H9 (cell line): Measurements from ENCODE around the gene CCL17. TPM values are rescaled to one million over a fixed set of nuclear protein-coding genes. Genes with fewer than 3 reads are reported as not detected.

Source experiments
- DNase-seq: peaks from one replicate; pipeline ENCODE4 v3.0.0-alpha.2; 2017
- H2AFZ ChIP-seq: one replicate; pipeline ENCODE4 v1.6.1; 2013; ENCODE audit warnings: mild to moderate bottlenecking, low read length, control low read depth, moderate library complexity
- H2AK5ac ChIP-seq: 2 replicates; pipeline ENCODE4 v1.6.1; 2013; ENCODE audit warnings: low read length, control low read depth, mixed read lengths; ENCODE audit not compliant: insufficient read length
- H2BK120ac ChIP-seq: one replicate; pipeline ENCODE4 v1.6.1; 2013; ENCODE audit warnings: low read depth, mild to moderate bottlenecking, low read length, control low read depth, inconsistent platforms; ENCODE audit not compliant: poor library complexity, severe bottlenecking
- H2BK12ac ChIP-seq: 2 replicates; pipeline ENCODE4 v1.6.1; 2013; ENCODE audit warnings: low read length, control low read depth, mixed read lengths, low read depth; ENCODE audit not compliant: insufficient read length
- H2BK15ac ChIP-seq: 2 replicates; pipeline ENCODE4 v1.6.1; 2013; ENCODE audit warnings: low read depth, low read length, control low read depth
- H2BK20ac ChIP-seq: one replicate; pipeline ENCODE4 v1.6.1; 2013; ENCODE audit warnings: low read depth, mild to moderate bottlenecking, low read length, control low read depth, inconsistent platforms; ENCODE audit not compliant: poor library complexity, severe bottlenecking
- H2BK5ac ChIP-seq: 2 replicates; pipeline ENCODE4 v1.6.1; 2013; ENCODE audit warnings: low read length, control low read depth, mixed read lengths; ENCODE audit not compliant: insufficient read length
- H3K14ac ChIP-seq: 2 replicates; pipeline ENCODE4 v1.6.1; 2013; ENCODE audit warnings: low read length, control low read depth; ENCODE audit not compliant: insufficient read depth
- H3K18ac ChIP-seq: 2 replicates; pipeline ENCODE4 v1.6.1; 2013; ENCODE audit warnings: low read depth, mild to moderate bottlenecking, mixed read lengths, low read length, control low read depth; ENCODE audit not compliant: insufficient read length
- H3K23ac ChIP-seq: 2 replicates; pipeline ENCODE4 v1.6.1; 2013; ENCODE audit warnings: low read length, control low read depth, mixed read lengths, low read depth; ENCODE audit not compliant: insufficient read length
- H3K23me2 ChIP-seq: 2 replicates; pipeline ENCODE4 v1.6.1; 2013; ENCODE audit warnings: low read depth, mild to moderate bottlenecking, mixed read lengths, low read length, control low read depth; ENCODE audit not compliant: insufficient read length, poor library complexity, severe bottlenecking
- H3K27ac ChIP-seq: 2 replicates; pipeline ENCODE4 v1.5.1; 2013; ENCODE audit warnings: low read length, control low read depth, mixed read lengths, low read depth; ENCODE audit not compliant: insufficient read length
- H3K27me3 ChIP-seq: 2 replicates; pipeline ENCODE4 v1.6.1; 2013; ENCODE audit warnings: low read length, control low read depth, inconsistent platforms; ENCODE audit not compliant: insufficient read depth
- H3K4ac ChIP-seq: 2 replicates; pipeline ENCODE4 v1.6.1; 2013; ENCODE audit warnings: low read depth, mild to moderate bottlenecking, control low read depth, inconsistent platforms, low read length, moderate library complexity
- H3K4me1 ChIP-seq: 2 replicates; pipeline ENCODE4 v1.6.1; 2013; ENCODE audit warnings: low read length, control low read depth, inconsistent platforms; ENCODE audit not compliant: insufficient read depth
- H3K4me2 ChIP-seq: 2 replicates; pipeline ENCODE4 v1.6.1; 2013; ENCODE audit warnings: low read length, control low read depth, mixed read lengths; ENCODE audit not compliant: insufficient read length, insufficient read depth
- H3K56ac ChIP-seq: 2 replicates; pipeline ENCODE4 v1.6.1; 2013; ENCODE audit warnings: low read depth, mild to moderate bottlenecking, mixed read lengths, low read length, control low read depth; ENCODE audit not compliant: insufficient read length
- H3K79me1 ChIP-seq: 2 replicates; pipeline ENCODE4 v1.6.1; 2013; ENCODE audit warnings: low read depth, mild to moderate bottlenecking, moderate library complexity, low read length, control low read depth, inconsistent platforms; ENCODE audit not compliant: insufficient read depth, poor library complexity, severe bottlenecking
- H3K79me2 ChIP-seq: 2 replicates; pipeline ENCODE4 v1.6.1; 2013; ENCODE audit warnings: low read length, control low read depth, inconsistent platforms; ENCODE audit not compliant: insufficient read depth
- H3K9ac ChIP-seq: 2 replicates; pipeline ENCODE4 v1.6.1; 2013; ENCODE audit warnings: low read length, control low read depth, mixed read lengths; ENCODE audit not compliant: insufficient read length; ENCODE audit errors: extremely low read depth
- H3K9me3 ChIP-seq: one replicate; pipeline ENCODE4 v1.6.1; 2013; ENCODE audit warnings: low read depth, low read length, inconsistent platforms; ENCODE audit not compliant: control insufficient read depth
- H3T11ph ChIP-seq: one replicate; pipeline ENCODE4 v1.6.1; 2013; ENCODE audit warnings: mild to moderate bottlenecking, low read length, control low read depth, inconsistent platforms
- H4K20me1 ChIP-seq: one replicate; pipeline ENCODE4 v1.6.1; 2013; ENCODE audit not compliant: control insufficient read depth, insufficient read length, insufficient read depth
- H4K5ac ChIP-seq: 2 replicates; pipeline ENCODE4 v1.6.1; 2013; ENCODE audit warnings: low read depth, mild to moderate bottlenecking, mixed read lengths, low read length, control low read depth; ENCODE audit not compliant: insufficient read length
- H4K8ac ChIP-seq: replicated peaks from 2 replicates; pipeline ENCODE4 v1.6.1; 2013; ENCODE audit warnings: low read length, control low read depth, mixed read lengths, low read depth; ENCODE audit not compliant: insufficient read length
- H4K91ac ChIP-seq: 2 replicates; pipeline ENCODE4 v1.6.1; 2013; ENCODE audit warnings: low read depth, mild to moderate bottlenecking, moderate library complexity, mixed read lengths, low read length, control low read depth; ENCODE audit not compliant: insufficient read length
- H3K27ac Mint-ChIP-seq, 3 experiments: 2 replicates in 2 of 3; 3 replicates in 1 of 3; pipeline ENCODE4 v1.8.0; 2020 to 2021; ENCODE audit warnings: mixed read lengths in 3 of 3, mild to moderate bottlenecking in 1 of 3, moderate library complexity in 1 of 3
- H3K27me3 Mint-ChIP-seq: 2 replicates; pipeline ENCODE4 v1.8.0; 2021; ENCODE audit warnings: low read depth, mild to moderate bottlenecking, moderate library complexity, mixed read lengths
- H3K36me3 Mint-ChIP-seq, 3 experiments: 2 replicates in 2 of 3; 3 replicates in 1 of 3; pipeline ENCODE4 v1.8.0; 2020 to 2021; ENCODE audit warnings: low read depth in 3 of 3, mixed read lengths in 3 of 3; ENCODE audit not compliant: insufficient read depth in 1 of 3
- H3K4me1 Mint-ChIP-seq, 2 experiments: 2 replicates each; pipeline ENCODE4 v1.8.0; 2020; ENCODE audit warnings: mixed read lengths in 2 of 2
- H3K4me3 Mint-ChIP-seq, 2 experiments: 2 replicates in 1 of 2; 3 replicates in 1 of 2; pipeline ENCODE4 v1.8.0; 2020 to 2021; ENCODE audit warnings: mild to moderate bottlenecking in 2 of 2, mixed read lengths in 2 of 2, moderate library complexity in 1 of 2
- H3K9me3 Mint-ChIP-seq, 2 experiments: 2 replicates in 1 of 2; 3 replicates in 1 of 2; pipeline ENCODE4 v1.8.0; 2020; ENCODE audit warnings: mild to moderate bottlenecking in 2 of 2, mixed read lengths in 2 of 2, moderate library complexity in 1 of 2
- CTCF ChIP-seq: fragments of 200-600 bp; sonication (generic); conservative IDR thresholded peaks from 3 replicates; pipeline ENCODE4 v1.8.0; 2021; ENCODE audit warnings: antibody characterized with exemption, mild to moderate bottlenecking
- WGBS: extraction: QIAGEN DNeasy Blood & Tissue Kit; methylation state at CpG from one replicate; pipeline ENCODE4 v1.1.7; 2013; ENCODE audit warnings: missing lambda C conversion rate, low lambda C conversion rate, mixed read lengths; ENCODE audit not compliant: insufficient read length; ENCODE audit errors: extremely low coverage; 5-methylcytosine and 5-hydroxymethylcytosine counted together
- total RNA-seq: library from RNA; stranded (reverse); gene quantifications from 2 replicates; pipeline ENCODE4 v1.2.1, GENCODE V29; 2021

Gene CCL17
- total RNA-seq, 1 experiment from 2014 or later, result not detected

GRCh38 chr16:57394444-57394843 lies 10.1 kb upstream of the CCL17 start:
- no peaks in the 10 kb centered on the region for H3K79me2 ChIP-seq
- no peak for TF ChIP-seq CTCF
- no peak overlapping the region for H2BK20ac ChIP-seq
- H2BK120ac ChIP-seq, result no peak overlapping the region
- no peak overlapping the region for H4K8ac ChIP-seq
- H3K4me1 Mint-ChIP-seq, result no peaks in the 10 kb centered on the region
- H4K5ac ChIP-seq, result no peak overlapping the region
- no peak overlapping the region for H3K4me2 ChIP-seq
- H3K14ac ChIP-seq, result no peak overlapping the region
- H3K4me1 ChIP-seq, result no peaks in the 10 kb centered on the region
- H3K27me3 ChIP-seq, result no peaks in the 10 kb centered on the region
- no peak overlapping the region for H2BK5ac ChIP-seq
- H3K9me3 ChIP-seq, result no peaks in the 10 kb centered on the region
- no peak overlapping the region for H3K9ac ChIP-seq
- H3K4ac ChIP-seq, result no peak overlapping the region
- no peak overlapping the region for H3K27ac Mint-ChIP-seq
- H4K91ac ChIP-seq, result no peak overlapping the region
- no peak overlapping the region for H3K18ac ChIP-seq
- H2AK5ac ChIP-seq, result no peak overlapping the region
- H3K23me2 ChIP-seq, result no peaks in the 10 kb centered on the region
- no peak overlapping the region for H2BK12ac ChIP-seq
- no peak overlapping the region for H3K56ac ChIP-seq
- no peak overlapping the region for H2BK15ac ChIP-seq
- no peaks in the 10 kb centered on the region for H3K79me1 ChIP-seq
- no peaks in the 10 kb centered on the region for H3K36me3 Mint-ChIP-seq
- H3K27me3 Mint-ChIP-seq, result peaks cover 9% of the 10 kb centered on the region
- no peak overlapping the region for H3K27ac ChIP-seq
- no CpG with 5 or more reads among the region's 7 CpGs for WGBS
- no peak overlapping the region for H3K4me3 Mint-ChIP-seq
- DNase-seq, result no peak
- peaks cover 0 to 2% of the 10 kb centered on the region in 2 experiments; a peak in 1 of 5 replicates for H3K9me3 Mint-ChIP-seq
- H4K20me1 ChIP-seq, result peaks cover 2% of the 10 kb centered on the region
- H2AFZ ChIP-seq, result no peak overlapping the region
- H3K23ac ChIP-seq, result no peak overlapping the region
- no peak overlapping the region for H3T11ph ChIP-seq
